ENCODE measurements around the gene VAPB. TPM values are rescaled to one million over a fixed set of nuclear protein-coding genes. Genes with fewer than 3 reads are reported as not detected.

Gene VAPB
- polyA plus RNA-seq, 1 experiment, result 43.8 TPM

DNA sequence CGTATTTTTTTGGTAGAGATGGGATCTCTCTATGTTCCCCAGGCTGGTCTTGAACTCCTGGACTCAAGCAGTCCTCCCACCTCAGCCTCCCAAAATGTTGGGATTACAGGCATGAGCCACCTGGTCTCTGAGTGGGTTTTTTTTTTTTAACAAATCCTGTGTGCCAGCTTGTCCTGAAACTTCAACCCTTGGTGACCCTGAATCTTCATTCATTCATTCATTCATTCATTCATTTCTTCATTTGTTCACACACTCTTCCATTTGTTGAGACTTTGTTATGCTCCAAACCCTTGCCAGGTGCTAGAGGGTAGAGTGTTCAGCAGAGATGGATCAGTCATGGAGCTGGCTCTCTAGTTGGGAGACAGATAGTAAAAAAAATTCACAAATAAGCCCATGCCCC lies 12.0 kb upstream of the VAPB start:
- TF ChIP-seq, protein P1, sequence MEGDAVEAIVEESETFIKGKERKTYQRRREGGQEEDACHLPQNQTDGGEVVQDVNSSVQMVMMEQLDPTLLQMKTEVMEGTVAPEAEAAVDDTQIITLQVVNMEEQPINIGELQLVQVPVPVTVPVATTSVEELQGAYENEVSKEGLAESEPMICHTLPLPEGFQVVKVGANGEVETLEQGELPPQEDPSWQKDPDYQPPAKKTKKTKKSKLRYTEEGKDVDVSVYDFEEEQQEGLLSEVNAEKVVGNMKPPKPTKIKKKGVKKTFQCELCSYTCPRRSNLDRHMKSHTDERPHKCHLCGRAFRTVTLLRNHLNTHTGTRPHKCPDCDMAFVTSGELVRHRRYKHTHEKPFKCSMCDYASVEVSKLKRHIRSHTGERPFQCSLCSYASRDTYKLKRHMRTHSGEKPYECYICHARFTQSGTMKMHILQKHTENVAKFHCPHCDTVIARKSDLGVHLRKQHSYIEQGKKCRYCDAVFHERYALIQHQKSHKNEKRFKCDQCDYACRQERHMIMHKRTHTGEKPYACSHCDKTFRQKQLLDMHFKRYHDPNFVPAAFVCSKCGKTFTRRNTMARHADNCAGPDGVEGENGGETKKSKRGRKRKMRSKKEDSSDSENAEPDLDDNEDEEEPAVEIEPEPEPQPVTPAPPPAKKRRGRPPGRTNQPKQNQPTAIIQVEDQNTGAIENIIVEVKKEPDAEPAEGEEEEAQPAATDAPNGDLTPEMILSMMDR (IDR thresholded peaks at IDR 0.05; ENCODE audit: low read depth, low read length), result no peak
- no peak overlapping the region for H3K27ac ChIP-seq (ENCODE audit: low read depth, low read length)
- no peak for DNase-seq (ENCODE audit: low read depth, low spot score)
- peaks cover under 1% of the 10 kb centered on the region; the same call in 1 of the 2 replicates for H3K9me3 ChIP-seq (ENCODE audit: control insufficient read depth, insufficient read depth, low read length)
- ChIA-PET POLR2A (no interaction called here), CTCF (interaction anchor here (0.7 to 1.0 kb wide), 2 partner anchors 9 to 12 kb away, joined by 3 to 5 read pairs; no protein-coding TSS in a partner anchor)
- H3K4me3 ChIP-seq (ENCODE audit: low read depth, low read length), result no peak overlapping the region
- peaks cover 3% of the 10 kb centered on the region for H3K27me3 ChIP-seq (ENCODE audit: control insufficient read depth, insufficient read depth, low read length)

DNA sequence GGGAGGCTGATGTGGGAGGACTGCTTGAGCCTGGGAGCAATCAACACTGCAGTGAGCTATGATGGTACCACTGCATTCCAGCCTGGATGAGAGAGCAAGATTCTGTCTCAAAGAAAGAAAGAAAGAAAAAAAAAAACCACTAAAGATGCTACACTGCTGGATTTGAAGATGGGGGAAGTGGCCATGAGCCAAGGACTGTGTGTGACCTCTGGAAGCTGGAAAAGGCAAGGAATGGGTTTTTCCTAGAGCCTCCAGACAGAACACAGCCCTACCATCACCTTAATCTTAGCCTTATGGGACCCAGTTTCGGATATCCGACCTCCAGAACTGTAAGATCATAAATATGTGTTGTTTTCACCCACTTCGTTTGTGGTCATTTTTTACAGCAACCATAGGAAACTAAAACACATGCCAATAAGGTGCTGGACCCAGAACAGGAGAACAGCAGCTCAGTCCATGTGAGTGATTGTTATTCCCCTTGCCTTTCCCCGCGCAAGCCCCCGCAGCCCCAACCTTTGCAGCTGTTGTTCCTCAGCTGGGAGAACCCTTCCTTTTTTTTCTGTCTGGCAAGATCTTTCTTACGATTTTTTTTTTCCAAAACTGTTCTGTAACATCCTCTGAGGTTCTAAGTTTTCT lies 11.1 kb upstream of the VAPB start:
- no peak overlapping the region for H3K4me3 ChIP-seq (ENCODE audit: low read depth, low read length)
- H3K9me3 ChIP-seq (ENCODE audit: control insufficient read depth, insufficient read depth, low read length), result peaks cover 3% of the 10 kb centered on the region; the same call in 1 of the 2 replicates
- DNase-seq (ENCODE audit: low read depth, low spot score), result no peak
- TF ChIP-seq, protein P1 (IDR thresholded peaks at IDR 0.05; ENCODE audit: low read depth, low read length), result no peak
- no peak overlapping the region for H3K27ac ChIP-seq (ENCODE audit: low read depth, low read length)
- ChIA-PET POLR2A (no interaction called here), CTCF (interaction anchor here (0.7 kb wide), 1 partner anchor 15 kb away, joined by 3 read pairs; no protein-coding TSS in a partner anchor)
- peaks cover 3% of the 10 kb centered on the region for H3K27me3 ChIP-seq (ENCODE audit: control insufficient read depth, insufficient read depth, low read length)

DNA sequence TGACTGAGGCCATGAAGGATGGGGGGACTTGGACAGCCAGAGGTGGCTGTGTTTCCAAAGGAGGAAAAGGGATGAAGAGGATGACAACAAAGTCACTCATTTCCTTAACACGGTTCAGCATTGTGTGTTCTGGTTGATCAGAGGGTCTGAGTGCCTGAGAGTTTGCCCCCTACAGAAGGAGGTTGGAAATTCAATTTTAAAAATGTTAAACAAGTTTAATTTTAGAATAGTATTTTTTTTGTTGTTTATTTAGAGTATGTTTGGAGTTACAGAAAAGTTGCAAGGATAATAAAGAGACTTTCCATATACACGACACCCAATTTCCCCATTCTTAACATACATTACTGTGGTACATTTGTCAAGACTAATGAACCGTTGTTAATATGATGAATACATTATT lies 10.3 kb upstream of the VAPB start:
- ChIA-PET POLR2A (no interaction called here), CTCF (no interaction called here)
- DNase-seq (ENCODE audit: low read depth, low spot score), result no peak
- peaks cover 3% of the 10 kb centered on the region for H3K27me3 ChIP-seq (ENCODE audit: control insufficient read depth, insufficient read depth, low read length)
- H3K27ac ChIP-seq (ENCODE audit: low read depth, low read length), result no peak overlapping the region
- H3K4me3 ChIP-seq (ENCODE audit: low read depth, low read length), result no peak overlapping the region
- TF ChIP-seq, protein P1 (IDR thresholded peaks at IDR 0.05; ENCODE audit: low read depth, low read length), result peak; percentile 23; the same call in 1 of the 2 replicates
- peaks cover 3% of the 10 kb centered on the region; the same call in 1 of the 2 replicates for H3K9me3 ChIP-seq (ENCODE audit: control insufficient read depth, insufficient read depth, low read length)

DNA sequence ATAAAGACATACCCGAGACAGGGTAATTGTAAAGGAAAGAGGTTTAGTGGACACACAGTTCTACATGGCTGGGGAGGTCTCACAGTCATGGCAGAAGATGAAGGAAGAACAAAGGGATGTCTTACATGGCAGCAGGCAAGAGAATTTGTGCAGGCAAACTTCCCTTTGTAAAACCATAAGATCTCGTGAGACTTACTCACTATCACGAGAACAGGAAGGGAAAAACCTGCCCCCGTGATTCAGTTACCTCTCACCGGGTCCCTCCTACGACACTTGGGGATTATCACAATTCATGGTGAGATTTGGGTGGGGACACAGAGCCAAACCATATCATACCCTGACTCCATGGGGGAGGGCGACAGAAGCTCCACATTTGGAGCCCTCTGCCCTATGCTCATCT lies 7.4 kb upstream of the VAPB start:
- Histone ChIP-seq H3K4me3 (ENCODE audit: low read depth, low read length) (no peak overlapping the region), H3K27ac (ENCODE audit: low read depth, low read length) (no peak overlapping the region), H3K9me3 (ENCODE audit: control insufficient read depth, insufficient read depth, low read length) (peaks cover 3% of the 10 kb centered on the region; the same call in 1 of the 2 replicates), H3K27me3 (ENCODE audit: control insufficient read depth, insufficient read depth, low read length) (peaks cover 3% of the 10 kb centered on the region)
- DNase-seq (ENCODE audit: low read depth, low spot score), result no peak
- TF ChIP-seq, protein P1 (IDR thresholded peaks at IDR 0.05; ENCODE audit: low read depth, low read length), result no peak
- CTCF ChIA-PET, result no interaction called here
- POLR2A ChIA-PET, result no interaction called here

DNA sequence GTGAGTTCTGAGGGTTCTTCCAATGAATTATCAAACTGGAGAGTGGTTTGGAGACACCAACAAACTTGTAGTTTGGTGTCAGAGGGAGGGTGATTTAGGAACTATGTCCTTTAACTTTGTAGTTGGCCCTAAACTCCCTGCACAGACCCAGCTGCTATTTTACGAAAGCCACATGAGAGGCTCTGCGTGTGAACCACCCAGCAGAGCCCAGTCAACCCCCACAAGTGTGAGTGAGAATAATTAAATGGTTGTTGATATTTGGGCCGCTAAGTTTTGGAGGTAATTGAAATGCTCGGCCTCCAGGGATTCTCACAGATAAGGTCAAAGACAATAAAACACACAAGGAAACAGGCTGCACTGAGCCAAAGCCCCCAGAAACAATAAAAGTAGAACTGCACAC lies 6.9 kb upstream of the VAPB start:
- ChIA-PET POLR2A (no interaction called here), CTCF (no interaction called here)
- TF ChIP-seq, protein P1 (IDR thresholded peaks at IDR 0.05; ENCODE audit: low read depth, low read length), result no peak
- peaks cover 3% of the 10 kb centered on the region for H3K27me3 ChIP-seq (ENCODE audit: control insufficient read depth, insufficient read depth, low read length)
- no peak for DNase-seq (ENCODE audit: low read depth, low spot score)
- peaks cover 3% of the 10 kb centered on the region; the same call in 1 of the 2 replicates for H3K9me3 ChIP-seq (ENCODE audit: control insufficient read depth, insufficient read depth, low read length)
- no peak overlapping the region for H3K27ac ChIP-seq (ENCODE audit: low read depth, low read length)
- H3K4me3 ChIP-seq (ENCODE audit: low read depth, low read length), result no peak overlapping the region
